ENCODE results near the gene RBP2. TPM values are rescaled to one million over a fixed set of nuclear protein-coding genes. Genes with fewer than 3 reads are reported as not detected.

The RBP2 gene
- total and polyA plus RNA-seq, 2 donors (not counting 3 experiments of a cell fraction or from before 2014, with no cell fraction given) = not detected

DNA sequence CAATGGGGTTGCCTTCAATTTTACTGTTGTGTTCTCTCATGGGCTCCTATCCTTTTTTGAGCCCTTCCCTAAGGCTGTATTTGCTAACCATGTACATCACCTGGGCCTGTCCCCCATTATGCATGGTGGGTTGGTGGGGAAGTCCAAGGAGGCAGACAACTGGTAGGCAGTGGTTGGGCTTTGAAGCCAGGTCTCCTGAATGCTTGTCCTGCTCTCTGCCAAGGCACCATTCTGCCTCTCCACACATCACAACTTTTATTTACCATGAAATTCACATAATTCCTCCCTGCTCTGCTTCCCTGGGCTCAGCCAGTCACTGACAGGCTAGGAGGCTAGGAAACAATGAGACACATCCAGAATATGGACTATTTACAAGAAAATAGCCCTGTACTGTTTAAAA is 45.8 kb downstream of the RBP2 start:
- POLR2A ChIA-PET = no interaction called here
- FAIRE-seq = no peak
- H3K4me2 ChIP-seq (ENCODE audit: insufficient read depth, low read length) = no peak overlapping the region
- intact Hi-C loops (cut with micrococcal nuclease) = no loop called here
- H3K4me3 ChIP-seq (replicated peaks in 1 of 3; ENCODE audit: insufficient read depth in 1 of 3, low read depth in 1 of 3, low read length in 3 of 3) = no peak overlapping the region
- no peaks in the 10 kb centered on the region for H3K9me3 ChIP-seq (replicated peaks; ENCODE audit: control insufficient read depth, insufficient read depth, low read length)
- DNase-seq (ENCODE audit: low read depth, low spot score) = no peak
- no TSS peak for BruUV-seq (replicated peaks)
- H3K36me3 ChIP-seq (ENCODE audit: control insufficient read depth in 2 of 2, extremely low read depth in 1 of 2, insufficient read depth in 2 of 2, low read length in 2 of 2) = no peaks in the 10 kb centered on the region
- CTCF ChIA-PET = no interaction called here
- no peak overlapping the region for H2AFZ ChIP-seq (ENCODE audit: low read depth, low read length)
- no peak overlapping the region for H3K9ac ChIP-seq (replicated peaks; ENCODE audit: extremely low read depth, insufficient read depth, low read length)
- no peaks in the 10 kb centered on the region for H3K4me1 ChIP-seq (ENCODE audit: control insufficient read depth, extremely low read depth, insufficient read depth, low read length)
- TF ChIP-seq, protein P1, sequence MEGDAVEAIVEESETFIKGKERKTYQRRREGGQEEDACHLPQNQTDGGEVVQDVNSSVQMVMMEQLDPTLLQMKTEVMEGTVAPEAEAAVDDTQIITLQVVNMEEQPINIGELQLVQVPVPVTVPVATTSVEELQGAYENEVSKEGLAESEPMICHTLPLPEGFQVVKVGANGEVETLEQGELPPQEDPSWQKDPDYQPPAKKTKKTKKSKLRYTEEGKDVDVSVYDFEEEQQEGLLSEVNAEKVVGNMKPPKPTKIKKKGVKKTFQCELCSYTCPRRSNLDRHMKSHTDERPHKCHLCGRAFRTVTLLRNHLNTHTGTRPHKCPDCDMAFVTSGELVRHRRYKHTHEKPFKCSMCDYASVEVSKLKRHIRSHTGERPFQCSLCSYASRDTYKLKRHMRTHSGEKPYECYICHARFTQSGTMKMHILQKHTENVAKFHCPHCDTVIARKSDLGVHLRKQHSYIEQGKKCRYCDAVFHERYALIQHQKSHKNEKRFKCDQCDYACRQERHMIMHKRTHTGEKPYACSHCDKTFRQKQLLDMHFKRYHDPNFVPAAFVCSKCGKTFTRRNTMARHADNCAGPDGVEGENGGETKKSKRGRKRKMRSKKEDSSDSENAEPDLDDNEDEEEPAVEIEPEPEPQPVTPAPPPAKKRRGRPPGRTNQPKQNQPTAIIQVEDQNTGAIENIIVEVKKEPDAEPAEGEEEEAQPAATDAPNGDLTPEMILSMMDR (IDR thresholded peaks at IDR 0.05; ENCODE audit: extremely low read depth in 1 of 2, insufficient read depth in 1 of 2, low read depth in 1 of 2, low read length in 2 of 2) = no peak
- TF ChIP-seq POLR2A (IDR thresholded peaks at IDR 0.05; ENCODE audit: low read depth, low read length) = no peak
- TF ChIP-seq POLR2AphosphoS5 (IDR thresholded peaks at IDR 0.05; ENCODE audit: insufficient read depth, low read depth, low read length) = no peak
- no peak for TF ChIP-seq MYC (IDR thresholded peaks at IDR 0.05; ENCODE audit: low read depth, low read length)
- TF ChIP-seq FOS (IDR thresholded peaks at IDR 0.05; ENCODE audit: borderline replicate concordance, insufficient read depth, low read length) = no peak
- TF ChIP-seq EZH2 (IDR thresholded peaks at IDR 0.05; ENCODE audit: borderline replicate concordance, low read depth, low read length, severe bottlenecking) = no peak
- H3K79me2 ChIP-seq (ENCODE audit: control insufficient read depth, insufficient read depth, low read length) = no peaks in the 10 kb centered on the region
- H3K27ac ChIP-seq (ENCODE audit: insufficient read depth, low read depth, low read length) = no peak overlapping the region
- H3K9me1 ChIP-seq (replicated peaks; ENCODE audit: control insufficient read depth, extremely low read depth, insufficient read depth, low read length) = no peaks in the 10 kb centered on the region
- H3K27me3 ChIP-seq (ENCODE audit: control insufficient read depth in 2 of 2, insufficient read depth in 2 of 2, low read length in 2 of 2) = no peaks in the 10 kb centered on the region
- dilution Hi-C loops (cut with MboI; ENCODE audit: extremely low pct_ligation_motif_present, low sequenced_read_pairs) = no loop called here
- H4K20me1 ChIP-seq (replicated peaks; ENCODE audit: control insufficient read depth, extremely low read depth, insufficient read depth, low read length) = no peaks in the 10 kb centered on the region
